Hepatocyte (in vitro differentiated cells): ENCODE results near the gene CSMD2.

ENCODE experiments used
- CTCF ChIP-seq: fragments of 200-600 bp; sonication (generic); IDR thresholded peaks from 2 replicates; pipeline ENCODE4 v1.5.1; 2016; ENCODE audit warnings: antibody characterized with exemption, mild to moderate bottlenecking; ENCODE audit not compliant: poor library complexity
- EZH2 ChIP-seq: fragments of 200-600 bp; sonication (generic); IDR thresholded peaks from 2 replicates; pipeline ENCODE4 v1.6.1; 2016; ENCODE audit warnings: antibody characterized with exemption, mild to moderate bottlenecking, borderline replicate concordance
- EZH2phosphoT487 ChIP-seq: fragments of 200-600 bp; sonication (generic); IDR thresholded peaks from one replicate; pipeline ENCODE4 v1.6.1; 2018; ENCODE audit warnings: antibody characterized with exemption, mild to moderate bottlenecking, low read depth, moderate library complexity; ENCODE audit not compliant: unreplicated experiment, severe bottlenecking

- no peak for TF ChIP-seq CTCF
- no peak for TF ChIP-seq EZH2phosphoT487
- no peak for TF ChIP-seq EZH2
These were observed 589.6 kb downstream of the CSMD2 start for GRCh38 chr1:33575324-33575879.
